Measurements from ENCODE around the gene F7. TPM values are rescaled to one million over a fixed set of nuclear protein-coding genes. Genes with fewer than 3 reads are reported as not detected.

Gene F7
- not detected in 2 replicates for total RNA-seq (2011; cell fraction: chromatin; rRNA removed; ENCODE audit: low replicate concordance)
- not detected in 2 replicates for total RNA-seq (2011; cell fraction: nucleolus; rRNA removed)
- not detected in 2 replicates for total RNA-seq (2011; cell fraction: nucleoplasm; rRNA removed)
- not detected in 2 replicates for total RNA-seq (2014; rRNA removed)
- total RNA-seq (2014; rRNA removed; fragmentation: Illumina TruSeq; extraction: Trizol), result not detected in 2 replicates
- total RNA-seq (2015; rRNA removed; fragmentation: Illumina TruSeq; extraction: Trizol), result not detected in 2 replicates
- total RNA-seq (2021), result not detected in 2 replicates
- polyA plus RNA-seq (2011; rRNA removed), result not detected in 2 replicates
- not detected in 2 replicates for polyA plus RNA-seq (2011; cell fraction: cytosol; rRNA removed)
- not detected in 2 replicates for polyA plus RNA-seq (2011; cell fraction: nucleus; rRNA removed)
- not detected in 2 replicates for polyA plus RNA-seq (2012)
- polyA plus RNA-seq (2014; fragmentation: Illumina TruSeq; extraction: Trizol), result not detected in 2 replicates
- not detected for polyA plus RNA-seq (2014; fragmentation: Nextera tagmentation; extraction: Ambion mirVana)
- polyA plus RNA-seq (2014; rRNA removed), result 0.13 TPM in 1 of 2 replicates, not detected in the other
- not detected in 2 replicates for polyA minus RNA-seq (2011; rRNA and poly(A)+ RNA removed)
- polyA minus RNA-seq (2011; cell fraction: cytosol; rRNA and poly(A)+ RNA removed), result not detected in 2 replicates
- polyA minus RNA-seq (2011; cell fraction: nucleus; rRNA and poly(A)+ RNA removed), result not detected in 2 replicates
- Bru-seq, nascent RNA, result not detected
- not detected for BruChase-seq, experiment 1, labeled RNA remaining after a 2-hour chase
- not detected for BruChase-seq, experiment 2, labeled RNA remaining after a 6-hour chase
- long read RNA-seq, experiment 1, result 0 reads
- long read RNA-seq, experiment 2, result 0 reads
- long read RNA-seq, experiment 3, result 0 reads

DNA sequence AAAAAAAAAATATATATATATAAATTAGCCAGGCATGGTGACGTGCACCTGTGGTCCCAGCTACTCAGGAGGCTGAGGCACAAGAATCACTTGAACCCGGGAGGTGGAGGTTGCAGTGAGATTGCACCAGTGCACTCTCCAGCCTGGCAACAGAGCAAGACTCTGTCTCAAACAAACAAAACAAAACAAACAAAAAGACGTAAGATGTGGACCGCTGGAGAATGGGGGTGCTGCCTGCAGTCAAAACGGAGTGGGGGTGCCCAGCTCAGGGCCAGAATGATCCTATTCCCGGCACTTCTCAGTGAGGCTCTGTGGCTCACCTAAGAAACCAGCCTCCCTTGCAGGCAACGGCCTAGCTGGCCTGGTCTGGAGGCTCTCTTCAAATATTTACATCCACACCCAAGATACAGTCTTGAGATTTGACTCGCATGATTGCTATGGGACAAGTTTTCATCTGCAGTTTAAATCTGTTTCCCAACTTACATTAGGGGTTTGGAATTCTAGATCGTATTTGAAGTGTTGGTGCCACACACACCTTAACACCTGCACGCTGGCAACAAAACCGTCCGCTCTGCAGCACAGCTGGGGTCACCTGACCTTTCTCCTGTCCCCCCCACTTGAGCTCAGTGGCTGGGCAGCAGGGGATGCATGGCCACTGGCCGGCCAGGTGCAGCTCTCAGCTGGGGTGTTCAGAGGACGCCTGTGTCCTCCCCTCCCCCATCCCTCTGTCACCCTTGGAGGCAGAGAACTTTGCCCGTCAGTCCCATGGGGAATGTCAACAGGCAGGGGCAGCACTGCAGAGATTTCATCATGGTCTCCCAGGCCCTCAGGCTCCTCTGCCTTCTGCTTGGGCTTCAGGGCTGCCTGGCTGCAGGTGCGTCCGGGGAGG, at the start of gene F7:
F7 (plus strand) TSS at position 760 of the 889 bp plus-strand sequence; CDS start at position 811, 51 bp downstream.
- CTCF ChIA-PET (ENCODE audit: low intra/inter-chr PET ratio), result no interaction called here
- H4K20me1 ChIP-seq (replicated peaks; ENCODE audit: control insufficient read depth, insufficient read depth, low read length), result 0 out of 2 replicates have a peak, but pooled peaks cover 7% of the 10 kb centered on the region
- ATAC-seq (peak; percentile 53; the same call in 2 of the 3 replicates), FAIRE-seq (no peak), DNase-seq (ENCODE audit: extremely low read depth in 1 of 4, low spot score in 3 of 4) (no peak)
- TF ChIP-seq PHF8 (IDR thresholded peaks at IDR 0.05; ENCODE audit: borderline replicate concordance, low read length) (no peak), NBN (IDR thresholded peaks at IDR 0.05; ENCODE audit: low read depth) (no peak), TBL1XR1 (IDR thresholded peaks at IDR 0.05; ENCODE audit: low read length in 2 of 2) (no peak), BACH1 (tag; IDR thresholded peaks at IDR 0.05) (no peak), KLF1 (tag; IDR thresholded peaks at IDR 0.05) (peak; percentile 76)
- POLR2A ChIA-PET, result interaction anchor here (0.7 kb wide), 1 partner anchor 12 kb away, joined by 3 read pairs; no protein-coding TSS in a partner anchor
- intact Hi-C loops (cut with micrococcal nuclease), result no loop called here
- peaks cover 3 to 30% of the 10 kb centered on the region in 2 experiments; a peak in 4 of 5 replicates for H3K27me3 ChIP-seq (ENCODE audit: control insufficient read depth in 2 of 2, insufficient read depth in 2 of 2, low read length in 2 of 2)
- in situ Hi-C loops (cut with MboI), result no loop called here
- H3K4me3 ChIP-seq, result no peak within 1 kb of the TSS
- peaks cover 0 to 10% of the 10 kb centered on the region in 2 experiments; a peak in 2 of 5 replicates for H3K4me1 ChIP-seq (replicated peaks in 1 of 2; ENCODE audit: control insufficient read depth in 2 of 2, insufficient read depth in 2 of 2, low read length in 2 of 2)
- WGBS (ENCODE audit: insufficient coverage, low coverage, missing lambda C conversion rate), result 12% methylated on average over 16 of the region's 17 CpGs
- H3K4me2 ChIP-seq (ENCODE audit: insufficient read depth, low read length), result no peak within 1 kb of the TSS
- no peaks in the 10 kb centered on the region for H3K9me3 ChIP-seq (replicated peaks; ENCODE audit: control insufficient read depth, insufficient read depth, low read depth, low read length)
- no peak within 1 kb of the TSS for H3K9ac ChIP-seq (ENCODE audit: insufficient read depth in 1 of 2, low read depth in 2 of 2, low read length in 2 of 2)
- H3K36me3 ChIP-seq (ENCODE audit: control insufficient read depth, insufficient read depth, low read length), result no peaks in the 10 kb centered on the region
- H2AFZ ChIP-seq (ENCODE audit: low read depth, low read length), result no peak within 1 kb of the TSS
- H3K79me2 ChIP-seq (ENCODE audit: control insufficient read depth, insufficient read depth, low read length), result no peaks in the 10 kb centered on the region
- H3K9me1 ChIP-seq (ENCODE audit: control insufficient read depth, insufficient read depth, low read length), result no peaks in the 10 kb centered on the region
- no peak within 1 kb of the TSS for H3K27ac ChIP-seq (ENCODE audit: extremely low read depth, low read depth, low read length)
- no TSS peak for BruUV-seq (replicated peaks)
